Stimulated activated CD4-positive, alpha-beta T cell treated with anti-CD3 and anti-CD28 coated beads, Interleukin-1b, Interleukin-23, amount 100 ng/mL, for 4 hours (primary cell): Measurements from ENCODE around the gene F2RL1.
"Not testable (repeated sequence)": the region's sequence is repeated elsewhere in the genome, so short reads cannot be mapped to it uniquely, and the experiment has no call there.

Experiments used
- DNase-seq, 2 donors: peaks; one replicate each; pipeline ENCODE4 v3.0.0-alpha.2; 2020; ENCODE audit warnings: low read depth in 2 of 2

The F2RL1 gene

DNA sequence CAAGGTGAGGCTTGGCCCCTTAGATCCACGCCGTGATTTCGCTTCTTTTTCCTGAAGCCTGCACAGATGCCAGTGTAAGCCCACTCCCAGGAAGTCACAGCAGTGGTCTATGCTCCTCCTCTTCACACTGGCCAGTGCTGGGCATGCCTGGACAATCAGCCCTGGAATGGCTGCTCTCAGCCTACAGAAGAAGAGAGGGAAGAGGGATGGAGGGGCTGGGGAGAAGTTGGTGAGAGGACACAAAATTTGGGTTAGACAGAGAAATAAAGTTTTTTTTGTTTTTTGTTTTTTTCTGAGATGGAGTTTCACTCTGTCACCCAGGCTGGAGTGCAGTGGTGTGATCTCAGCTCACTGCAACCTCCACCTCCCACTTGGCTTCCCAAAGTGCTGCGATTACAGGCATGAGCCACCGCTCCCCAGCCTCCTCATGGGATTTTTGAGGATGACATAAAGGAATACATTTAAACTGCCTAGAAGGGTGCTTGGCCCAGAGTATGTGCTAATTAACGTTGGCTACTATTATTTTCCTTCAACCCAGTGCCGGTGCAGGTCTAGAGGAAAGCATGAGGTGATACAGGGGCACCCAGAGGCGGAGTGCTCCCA is 31.8 kb downstream of the F2RL1 start:
- no peak for DNase-seq

DNA sequence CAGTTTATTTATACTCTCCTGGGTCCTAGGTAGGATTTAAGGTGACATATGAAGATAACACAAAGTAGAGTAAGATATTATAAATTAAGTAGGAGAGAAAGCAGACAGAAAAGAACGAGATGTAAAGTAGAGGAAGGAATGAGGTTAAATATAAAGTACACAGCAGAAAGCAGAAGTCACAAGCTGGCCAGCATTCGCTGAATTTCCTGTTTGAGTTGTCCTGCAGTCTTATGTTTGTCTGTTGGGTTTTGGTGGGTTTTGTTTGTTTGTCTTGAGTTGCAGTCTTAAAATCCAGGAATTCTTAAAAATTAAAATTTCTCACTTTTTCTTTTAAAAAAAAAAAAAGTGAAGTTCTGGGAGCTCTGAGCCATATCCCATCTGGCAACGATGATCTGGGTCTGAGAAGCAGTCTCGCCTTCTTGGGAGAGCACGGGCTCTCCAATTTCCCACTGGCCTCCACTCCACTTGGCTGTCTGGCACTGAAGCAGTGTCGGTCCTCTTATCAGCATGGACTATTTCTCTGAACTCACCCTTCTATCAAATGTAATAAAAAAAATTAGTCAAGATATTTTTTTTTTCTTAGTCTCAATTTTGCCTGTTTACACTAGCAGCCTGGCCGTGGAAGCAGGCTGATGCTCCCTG is 33.0 kb downstream of the F2RL1 start:
- DNase-seq, result no peak

DNA sequence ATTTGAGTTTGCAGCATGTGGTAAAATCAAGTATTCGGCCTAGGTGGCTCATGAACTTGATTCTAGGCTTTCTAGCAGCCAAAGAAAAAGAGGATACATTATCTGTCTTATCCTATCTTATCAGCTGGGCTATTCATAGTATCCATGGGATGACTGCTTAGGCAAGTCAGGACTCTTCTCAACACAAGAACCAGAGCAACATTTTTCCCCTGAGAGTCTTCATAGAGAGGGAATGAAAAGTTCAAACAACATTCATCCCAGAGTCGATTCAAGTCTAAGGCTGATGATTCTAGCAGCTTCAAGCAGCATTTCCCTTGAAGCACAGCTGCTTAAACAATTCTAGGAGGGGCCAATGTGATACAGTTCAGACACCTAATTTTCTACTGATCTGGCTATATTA is 33.9 kb downstream of the F2RL1 start:
- no peak for DNase-seq

DNA sequence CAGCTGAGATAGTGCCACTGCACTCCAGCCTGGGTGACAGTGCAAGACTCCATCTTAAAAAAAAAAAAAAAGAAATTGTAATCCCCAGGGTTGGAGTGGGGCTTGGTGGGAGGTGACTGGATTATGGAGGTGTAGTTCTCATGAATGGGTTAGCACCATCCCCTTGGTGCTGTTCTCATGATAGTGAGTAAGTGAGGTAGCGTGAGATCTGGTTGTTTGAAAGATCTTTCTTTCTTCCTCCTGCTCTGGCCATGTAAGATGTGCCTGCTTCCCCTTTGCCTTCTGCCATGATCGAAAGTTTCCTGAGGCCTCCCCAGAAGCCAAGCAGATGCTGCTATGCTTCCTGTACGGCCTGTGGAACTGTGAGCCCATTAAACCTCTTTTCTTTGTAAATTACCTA is 34.9 kb downstream of the F2RL1 start:
- not testable (repeated sequence) for DNase-seq

DNA sequence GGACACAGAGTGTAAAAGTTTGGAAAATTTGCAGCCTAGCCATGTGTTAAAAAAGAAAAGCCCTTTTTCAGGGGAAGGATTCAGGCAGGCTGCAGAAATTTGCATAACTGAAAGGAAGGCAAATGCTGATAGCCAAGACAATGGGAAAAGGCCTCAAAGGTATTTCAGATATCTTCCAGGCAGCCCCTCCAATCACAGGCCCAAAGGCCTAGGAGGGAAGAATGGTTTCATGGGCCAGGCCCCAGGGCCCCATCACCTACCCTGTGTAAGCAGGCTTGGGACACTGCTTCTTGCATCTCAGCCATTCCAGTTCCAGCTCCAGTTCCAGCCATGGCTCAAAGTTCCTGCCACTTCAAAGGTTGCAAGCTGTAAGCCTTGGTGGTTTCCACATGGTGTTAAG is 35.8 kb downstream of the F2RL1 start:
- no peak for DNase-seq

DNA sequence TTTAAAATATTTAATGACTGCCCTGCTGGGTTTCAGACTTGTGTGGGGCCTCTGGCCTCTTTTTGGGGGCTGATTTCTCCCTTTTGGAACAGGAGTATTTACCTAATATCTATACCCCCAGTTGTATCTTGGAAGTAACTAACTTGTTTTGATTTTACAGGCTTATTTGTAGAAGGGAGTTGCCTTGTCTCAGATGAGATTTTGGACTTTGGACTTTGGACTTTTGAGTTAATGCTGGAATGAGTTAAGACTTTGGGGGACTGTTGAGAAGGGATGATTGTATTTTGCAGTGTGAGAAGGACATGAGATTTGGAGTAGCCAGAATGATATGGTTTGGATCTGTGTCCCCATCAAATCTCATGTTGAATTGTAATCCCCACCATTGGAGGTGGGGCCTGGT is 36.7 kb downstream of the F2RL1 start:
- DNase-seq, result not testable (repeated sequence)

DNA sequence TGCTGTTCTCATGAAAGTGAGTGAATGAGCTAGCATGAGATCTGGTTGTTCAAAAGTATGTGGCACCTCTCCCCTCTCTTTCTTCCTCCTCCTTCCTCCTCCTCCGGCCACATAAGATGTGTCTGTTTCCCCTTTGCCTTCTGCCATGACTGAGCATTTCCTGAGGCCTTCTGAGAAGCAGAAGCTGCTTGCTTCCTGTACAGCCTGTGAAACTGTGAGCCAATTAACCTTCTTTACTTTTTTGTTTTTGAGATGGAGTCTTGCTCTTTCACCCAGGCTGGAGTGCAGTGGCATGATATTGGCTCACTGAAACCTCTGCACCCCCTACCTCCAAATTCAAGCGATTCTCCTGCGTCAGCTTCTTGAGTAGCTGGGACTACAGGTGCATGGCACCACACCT is 37.1 kb downstream of the F2RL1 start:
- peak in 1 of 2 donors; percentile 31 for DNase-seq

DNA sequence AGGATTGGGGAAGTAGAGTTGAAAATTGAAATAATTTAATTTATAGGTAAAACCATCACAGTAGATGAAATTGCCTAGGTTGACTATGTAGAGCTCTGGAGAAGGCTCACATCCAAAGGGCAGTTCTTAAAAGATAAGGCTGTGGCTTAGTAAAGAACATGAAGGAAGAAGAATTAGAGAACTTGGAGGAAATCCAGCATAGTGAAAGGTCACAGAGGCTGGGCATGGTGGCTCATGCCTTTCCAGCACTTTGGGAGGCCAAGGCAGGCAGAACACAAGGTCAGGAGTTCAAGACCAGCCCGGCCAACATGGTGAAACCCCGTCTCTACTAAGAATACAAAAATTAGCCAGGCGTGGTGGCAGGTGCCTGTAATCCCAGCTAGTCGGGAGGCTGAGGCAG is 38.0 kb downstream of the F2RL1 start:
- not testable (repeated sequence) for DNase-seq

DNA sequence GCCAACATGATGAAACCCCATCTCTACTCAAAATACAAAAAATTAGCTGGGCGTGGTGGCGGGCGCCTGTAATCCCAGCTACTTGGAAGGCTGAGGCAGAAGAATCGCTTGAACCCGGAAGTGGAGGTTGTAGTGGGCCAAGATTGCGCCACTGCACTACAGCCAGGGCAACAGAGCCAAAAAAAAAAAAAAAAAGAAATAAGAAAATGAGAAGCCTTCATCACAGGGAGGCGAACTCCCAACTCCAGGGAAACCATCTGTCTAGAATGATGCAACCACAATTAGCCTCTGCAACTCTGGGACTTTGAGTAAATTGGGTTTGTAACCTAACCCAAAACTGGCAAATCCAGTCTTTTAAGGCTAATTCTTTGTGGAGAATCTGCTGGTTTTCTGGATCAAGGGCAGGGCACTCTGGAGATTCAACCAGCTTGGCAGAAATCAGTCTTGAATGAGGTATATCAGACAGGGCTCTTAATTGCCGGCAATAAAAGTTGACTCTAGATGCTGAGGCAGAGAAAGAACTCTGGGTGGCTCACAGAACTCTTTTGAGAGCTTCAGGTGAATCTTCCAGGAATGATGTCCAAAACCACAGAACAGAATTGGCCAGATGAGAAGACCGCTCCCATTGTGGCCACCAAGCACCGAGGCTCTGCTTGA is 40.9 kb downstream of the F2RL1 start:
- no peak for DNase-seq

DNA sequence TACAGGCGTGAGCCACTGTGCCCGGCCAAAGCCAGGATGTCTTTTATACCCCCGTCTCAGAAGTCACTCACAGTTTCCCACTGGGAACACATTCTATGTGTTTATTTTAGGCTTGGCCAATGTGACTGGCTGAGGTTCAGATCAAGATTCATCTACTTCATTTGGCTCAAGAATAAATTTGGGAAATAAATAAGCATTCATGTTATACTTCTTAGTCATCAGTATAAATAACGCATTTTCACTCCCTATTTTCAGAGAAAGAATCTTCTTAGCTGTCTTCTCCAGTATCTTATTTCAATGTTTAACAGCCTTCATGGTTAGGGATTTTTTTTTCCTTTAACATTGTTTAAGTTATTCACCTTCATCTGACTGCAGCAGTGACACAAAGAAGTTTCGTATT is 42.8 kb downstream of the F2RL1 start:
- DNase-seq, result no peak

DNA sequence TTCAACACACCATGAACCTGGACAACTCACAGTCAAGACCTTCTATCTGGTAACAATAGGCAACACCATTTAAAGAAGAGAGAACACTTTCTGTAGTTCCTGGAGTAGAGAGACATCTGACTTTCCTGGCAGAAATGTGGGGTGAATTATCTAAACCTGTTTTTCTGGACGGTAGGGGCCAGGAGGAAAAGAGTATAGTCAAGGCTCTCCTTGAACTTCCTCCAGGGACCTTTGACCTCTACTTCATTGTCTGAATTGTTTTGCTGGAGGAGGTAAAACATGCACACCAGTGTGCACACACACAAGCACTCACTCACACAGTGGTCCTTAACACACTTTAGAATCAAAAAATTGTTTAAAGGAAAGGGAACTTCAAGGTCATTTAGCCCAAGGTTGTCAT is 44.2 kb downstream of the F2RL1 start:
- DNase-seq, result no peak

DNA sequence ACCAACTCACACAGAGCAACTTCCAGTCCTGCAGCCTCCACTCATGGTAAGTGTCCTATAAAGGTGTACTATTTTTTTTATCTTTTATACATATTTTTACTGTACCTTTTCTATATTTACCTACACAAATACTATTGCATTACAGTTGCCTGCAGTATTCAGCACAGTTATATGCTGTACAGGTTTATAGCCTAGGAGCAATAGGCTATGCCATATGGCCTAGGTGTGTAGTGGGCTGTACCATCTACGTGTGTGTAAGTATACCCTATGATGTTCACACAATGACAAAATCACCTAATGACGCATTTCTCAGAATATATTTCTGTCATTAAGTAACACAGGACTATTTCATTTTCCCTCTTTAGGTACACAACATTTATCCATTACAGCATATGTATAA is 47.7 kb downstream of the F2RL1 start:
- DNase-seq, result no peak

DNA sequence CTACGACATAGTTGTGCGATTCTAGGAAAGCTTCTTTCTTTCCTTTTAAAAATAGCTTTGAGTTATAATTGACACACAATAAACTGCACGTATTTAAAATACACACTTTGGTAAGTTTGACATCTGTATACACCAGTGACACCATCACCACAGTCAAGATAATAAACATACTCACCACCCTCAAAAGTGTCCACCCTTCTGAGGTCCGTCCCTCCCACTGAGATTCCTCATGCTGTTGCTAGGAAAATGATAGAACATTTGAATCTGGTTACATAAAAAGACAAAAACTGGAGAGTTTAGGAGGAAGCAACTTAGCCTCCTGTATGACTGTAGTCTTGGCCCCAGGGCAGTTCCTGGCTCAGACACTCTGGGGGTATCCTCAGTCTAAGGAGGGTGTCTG is 48.2 kb downstream of the F2RL1 start:
- DNase-seq, result no peak

DNA sequence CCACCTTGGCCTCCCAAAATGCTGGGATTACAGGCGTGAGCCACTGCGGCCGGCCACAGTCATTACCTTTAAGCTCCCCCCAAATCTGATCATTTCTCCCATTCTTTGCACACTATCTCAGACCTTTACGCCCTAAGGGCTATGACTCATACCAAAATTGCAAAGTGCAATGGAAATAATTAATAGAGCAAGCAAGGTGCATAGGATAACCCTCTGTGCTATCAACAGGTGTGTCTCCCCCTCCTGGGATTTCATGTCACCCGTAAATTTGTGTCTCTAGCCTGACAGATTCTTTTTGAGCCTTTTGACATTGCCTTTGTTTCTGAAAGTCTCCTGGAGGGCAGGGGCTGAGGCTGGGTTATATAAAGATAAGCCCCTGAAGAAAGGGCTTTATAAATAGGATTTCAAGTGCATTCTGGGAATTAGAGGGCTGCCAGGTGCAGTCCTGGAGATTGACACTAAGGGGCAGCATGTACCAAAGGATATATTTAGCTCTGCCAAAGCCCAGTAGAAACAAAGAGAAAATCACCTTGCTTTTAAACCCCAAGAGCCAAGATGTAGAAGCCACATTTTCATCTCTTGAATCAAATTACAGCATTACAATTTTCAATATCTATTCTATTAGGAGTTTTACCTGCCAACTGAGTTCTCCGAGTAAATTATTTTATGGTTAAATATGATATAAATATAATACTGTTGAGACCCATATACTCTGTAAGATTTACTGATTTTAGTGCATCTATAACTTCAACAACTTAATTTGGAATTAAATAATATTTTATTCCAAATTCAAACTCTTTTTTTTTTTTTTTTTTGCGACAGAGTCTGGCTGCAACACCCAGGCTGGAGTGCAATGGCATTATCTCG is 49.2 kb downstream of the F2RL1 start:
- DNase-seq, result peak; percentile 39 to 45

DNA sequence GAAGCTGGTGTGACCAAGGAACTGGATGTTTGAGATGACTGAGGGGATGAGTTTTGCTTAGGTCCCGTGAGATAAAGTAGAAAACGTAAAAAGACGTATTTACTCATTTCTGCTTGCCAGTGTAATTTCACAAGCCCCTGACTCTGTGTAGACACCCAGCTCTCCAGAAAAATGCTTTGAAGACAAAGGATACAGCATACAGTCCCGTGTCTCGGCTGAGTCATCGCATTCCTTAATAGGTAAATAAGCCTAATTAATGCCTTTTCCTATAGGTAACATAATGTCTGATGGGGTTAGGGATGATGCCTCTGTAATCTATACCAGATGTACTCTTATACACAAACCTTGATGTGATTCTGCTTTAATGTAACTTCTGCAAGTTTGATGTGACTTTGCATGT is 51.2 kb downstream of the F2RL1 start:
- no peak for DNase-seq

DNA sequence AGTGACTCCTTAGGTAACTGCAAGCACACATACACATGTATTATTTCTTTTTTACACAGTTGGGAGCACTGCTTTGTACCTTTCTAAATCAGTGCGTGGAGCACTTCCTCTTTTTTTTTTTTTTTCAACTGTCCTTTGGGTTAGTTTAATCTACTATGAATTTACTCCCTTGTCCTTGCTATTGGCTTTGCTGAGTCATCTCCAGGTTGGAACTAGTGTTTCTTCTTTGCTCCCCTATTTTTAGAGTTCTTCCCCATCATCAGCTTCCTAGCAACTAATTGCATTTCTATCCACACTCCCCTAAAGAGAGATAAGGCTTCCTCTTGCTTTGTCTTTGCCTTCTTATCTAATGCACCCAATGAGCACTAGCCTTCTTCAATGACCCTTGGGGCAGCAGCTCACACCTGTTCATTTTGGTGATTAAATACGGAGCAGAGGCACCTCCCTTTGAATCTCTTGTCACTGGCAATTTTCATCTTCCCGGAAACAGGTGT is 55.3 kb downstream of the F2RL1 start:
- DNase-seq, result no peak
